ENCODE measurements around the gene TNFSF4. TPM values are rescaled to one million over a fixed set of nuclear protein-coding genes. Genes with fewer than 3 reads are reported as not detected.

Gene TNFSF4
- total RNA-seq, 1 experiment from 2014 or later = 0.18 TPM

DNA sequence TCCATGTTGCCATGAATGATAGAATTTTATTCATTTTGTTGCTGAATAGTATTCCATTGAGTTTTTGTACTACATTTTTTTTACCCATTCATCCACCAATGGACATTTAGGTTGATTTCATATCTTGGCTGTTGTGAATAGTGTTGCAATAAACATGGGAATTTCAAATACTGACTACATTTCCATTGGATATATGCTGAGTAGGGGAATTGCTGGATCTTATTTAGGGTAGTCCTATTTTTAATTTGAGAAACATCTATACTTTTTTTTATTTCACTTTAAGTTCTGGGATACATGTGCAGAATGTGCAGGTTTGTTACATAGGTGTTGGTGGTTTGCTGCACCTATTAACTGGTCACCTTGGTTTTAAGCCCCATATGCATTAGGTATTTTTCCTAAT lies 38.8 kb upstream of the TNFSF4 start:
- no peaks in the 10 kb centered on the region for H3F3A ChIP-seq (ENCODE audit: low read length, unreplicated experiment)
- intact Hi-C loops (cut with micrococcal nuclease) = no loop called here
- POLR2A ChIA-PET (ENCODE audit: unreplicated experiment) = no interaction called here
- H3K27me3 ChIP-seq (ENCODE audit: low read length) = no peaks in the 10 kb centered on the region
- TF ChIP-seq EZH2 (IDR thresholded peaks at IDR 0.05; ENCODE audit: low read length, unreplicated experiment) = no peak
- no peak for TF ChIP-seq EZH2phosphoT487 (IDR thresholded peaks at IDR 0.05; ENCODE audit: borderline replicate concordance, low read length)
- no peak overlapping the region for H3K9ac ChIP-seq (ENCODE audit: low read length)
- H4K20me1 ChIP-seq (ENCODE audit: low read length) = no peaks in the 10 kb centered on the region
- BruUV-seq (replicated peaks) = no TSS peak
- no peaks in the 10 kb centered on the region for H3K79me2 ChIP-seq (ENCODE audit: low read length)
- DNase-seq (no peak), ATAC-seq (no peak)
- no peaks in the 10 kb centered on the region for H3K4me1 ChIP-seq (ENCODE audit: insufficient read depth, low read length)
- H2AFZ ChIP-seq (ENCODE audit: low read length) = no peak overlapping the region
- H3K4me3 ChIP-seq (ENCODE audit: low read length) = no peak overlapping the region
- H3K9me3 ChIP-seq (ENCODE audit: low read length) = peaks cover 12% of the 10 kb centered on the region
- CTCF ChIA-PET = no interaction called here
- H3K4me2 ChIP-seq (ENCODE audit: low read length) = no peak overlapping the region
- H3K9me2 ChIP-seq (replicated peaks; ENCODE audit: low read length) = no peaks in the 10 kb centered on the region
- no peaks in the 10 kb centered on the region; the same call in 1 of the 2 replicates for H3K36me3 ChIP-seq (ENCODE audit: low read depth, low read length)
- no peak overlapping the region for H3K27ac ChIP-seq (ENCODE audit: low read length)

DNA sequence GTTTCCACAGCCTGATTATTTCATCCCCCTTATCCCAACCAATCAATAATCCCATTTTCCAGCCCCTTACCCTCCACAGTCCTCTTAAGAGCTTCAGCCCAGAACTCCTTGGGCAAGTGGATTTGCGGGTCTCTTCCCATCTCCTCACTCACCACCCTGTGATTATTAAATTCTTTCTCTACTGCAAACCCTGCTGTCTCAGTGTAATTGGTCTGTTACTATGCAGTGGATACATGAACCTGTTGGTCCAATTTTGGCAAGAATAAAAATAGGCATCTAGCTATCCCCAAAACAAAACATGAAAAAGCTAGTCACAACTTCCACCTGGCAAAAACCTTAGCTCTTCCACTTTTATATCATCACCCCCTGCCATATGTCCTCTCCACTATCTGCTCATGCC lies 36.2 kb upstream of the TNFSF4 start:
- no peak overlapping the region for H3K9ac ChIP-seq (ENCODE audit: low read length)
- H3K79me2 ChIP-seq (ENCODE audit: low read length) = no peaks in the 10 kb centered on the region
- H2AFZ ChIP-seq (ENCODE audit: low read length) = no peak overlapping the region
- H3K36me3 ChIP-seq (ENCODE audit: low read depth, low read length) = no peaks in the 10 kb centered on the region; the same call in 1 of the 2 replicates
- TF ChIP-seq EZH2phosphoT487 (IDR thresholded peaks at IDR 0.05; ENCODE audit: borderline replicate concordance, low read length) = no peak
- TF ChIP-seq, protein P1, sequence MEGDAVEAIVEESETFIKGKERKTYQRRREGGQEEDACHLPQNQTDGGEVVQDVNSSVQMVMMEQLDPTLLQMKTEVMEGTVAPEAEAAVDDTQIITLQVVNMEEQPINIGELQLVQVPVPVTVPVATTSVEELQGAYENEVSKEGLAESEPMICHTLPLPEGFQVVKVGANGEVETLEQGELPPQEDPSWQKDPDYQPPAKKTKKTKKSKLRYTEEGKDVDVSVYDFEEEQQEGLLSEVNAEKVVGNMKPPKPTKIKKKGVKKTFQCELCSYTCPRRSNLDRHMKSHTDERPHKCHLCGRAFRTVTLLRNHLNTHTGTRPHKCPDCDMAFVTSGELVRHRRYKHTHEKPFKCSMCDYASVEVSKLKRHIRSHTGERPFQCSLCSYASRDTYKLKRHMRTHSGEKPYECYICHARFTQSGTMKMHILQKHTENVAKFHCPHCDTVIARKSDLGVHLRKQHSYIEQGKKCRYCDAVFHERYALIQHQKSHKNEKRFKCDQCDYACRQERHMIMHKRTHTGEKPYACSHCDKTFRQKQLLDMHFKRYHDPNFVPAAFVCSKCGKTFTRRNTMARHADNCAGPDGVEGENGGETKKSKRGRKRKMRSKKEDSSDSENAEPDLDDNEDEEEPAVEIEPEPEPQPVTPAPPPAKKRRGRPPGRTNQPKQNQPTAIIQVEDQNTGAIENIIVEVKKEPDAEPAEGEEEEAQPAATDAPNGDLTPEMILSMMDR (conservative IDR thresholded peaks at IDR 0.05; ENCODE audit: low read depth, low read length) = no peak
- no peak for TF ChIP-seq EZH2 (IDR thresholded peaks at IDR 0.05; ENCODE audit: low read length, unreplicated experiment)
- CTCF ChIA-PET = no interaction called here
- H3K9me2 ChIP-seq (replicated peaks; ENCODE audit: low read length) = no peaks in the 10 kb centered on the region
- no peak overlapping the region for H3K27ac ChIP-seq (ENCODE audit: low read length)
- no TSS peak for BruUV-seq (replicated peaks)
- ATAC-seq (no peak), DNase-seq (no peak)
- H3K4me3 ChIP-seq (ENCODE audit: low read length) = no peak overlapping the region
- no peaks in the 10 kb centered on the region for H3F3A ChIP-seq (ENCODE audit: low read length, unreplicated experiment)
- POLR2A ChIA-PET (ENCODE audit: unreplicated experiment) = no interaction called here
- no peak overlapping the region for H3K4me2 ChIP-seq (ENCODE audit: low read length)
- H3K9me3 ChIP-seq (ENCODE audit: low read length) = peaks cover 12% of the 10 kb centered on the region
- no peaks in the 10 kb centered on the region for H3K27me3 ChIP-seq (ENCODE audit: low read length)
- intact Hi-C loops (cut with micrococcal nuclease) = no loop called here
- H4K20me1 ChIP-seq (ENCODE audit: low read length) = no peaks in the 10 kb centered on the region
- no peaks in the 10 kb centered on the region for H3K4me1 ChIP-seq (ENCODE audit: insufficient read depth, low read length)

DNA sequence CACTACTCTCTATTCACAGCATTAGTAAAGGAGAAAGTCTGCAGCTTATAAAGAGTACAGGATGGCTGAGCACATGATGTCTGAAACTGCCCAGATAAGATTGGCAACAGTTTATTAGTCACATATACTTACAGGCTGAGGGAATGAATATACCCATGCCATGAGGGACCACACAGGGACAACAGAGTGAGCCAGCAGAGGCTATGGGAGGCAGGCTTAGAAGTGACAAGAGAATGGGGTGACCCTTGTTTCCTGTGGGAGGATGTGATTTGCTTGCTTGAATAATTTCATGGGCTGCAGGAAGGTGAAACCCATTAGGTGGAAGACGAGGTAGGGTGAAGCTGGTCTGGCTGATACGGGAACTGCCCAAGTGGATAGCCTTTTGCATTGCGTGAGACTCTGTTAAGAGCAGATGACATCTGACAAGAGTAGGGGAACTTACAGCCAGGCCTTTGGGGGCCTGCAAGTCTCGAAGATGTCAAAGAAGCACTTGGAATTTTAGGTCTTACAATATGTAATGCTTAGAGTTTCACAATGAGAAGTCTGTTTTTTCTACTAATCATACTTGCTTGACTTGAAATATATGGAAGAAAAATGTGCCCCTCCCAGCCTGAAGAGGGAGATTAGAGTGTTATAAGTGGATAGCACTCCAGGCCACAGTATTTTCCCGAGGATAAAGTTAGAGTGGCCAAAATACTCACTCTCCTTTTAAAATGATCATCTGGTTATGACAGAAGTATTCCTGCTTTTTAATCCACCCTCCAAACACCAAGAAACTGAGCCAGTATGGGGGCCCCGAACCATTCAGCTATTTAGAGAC lies 34.6 kb upstream of the TNFSF4 start:
- Histone ChIP-seq H3K9me3 (ENCODE audit: low read length) (peaks cover 12% of the 10 kb centered on the region), H4K20me1 (ENCODE audit: low read length) (no peaks in the 10 kb centered on the region), H2AFZ (ENCODE audit: low read length) (no peak overlapping the region), H3K27me3 (ENCODE audit: low read length) (no peaks in the 10 kb centered on the region), H3K27ac (ENCODE audit: low read length) (no peak overlapping the region), H3K4me3 (ENCODE audit: low read length) (no peak overlapping the region), H3K9ac (ENCODE audit: low read length) (no peak overlapping the region), H3K9me2 (replicated peaks; ENCODE audit: low read length) (no peaks in the 10 kb centered on the region), H3K79me2 (ENCODE audit: low read length) (no peaks in the 10 kb centered on the region), H3K36me3 (ENCODE audit: low read depth, low read length) (no peaks in the 10 kb centered on the region; the same call in 1 of the 2 replicates), H3K4me1 (ENCODE audit: insufficient read depth, low read length) (no peaks in the 10 kb centered on the region), H3F3A (ENCODE audit: low read length, unreplicated experiment) (no peaks in the 10 kb centered on the region), H3K4me2 (ENCODE audit: low read length) (no peak overlapping the region)
- intact Hi-C loops (cut with micrococcal nuclease) = no loop called here
- ChIA-PET POLR2A (ENCODE audit: unreplicated experiment) (no interaction called here), CTCF (no interaction called here)
- ATAC-seq = no peak
- BruUV-seq (replicated peaks) = no TSS peak
- TF ChIP-seq EZH2phosphoT487 (IDR thresholded peaks at IDR 0.05; ENCODE audit: borderline replicate concordance, low read length) = no peak
- no peak for TF ChIP-seq EZH2 (IDR thresholded peaks at IDR 0.05; ENCODE audit: low read length, unreplicated experiment)
- TF ChIP-seq, protein P1 (conservative IDR thresholded peaks at IDR 0.05; ENCODE audit: low read depth, low read length) = no peak
- no peak for DNase-seq
